NCI-H128 (cell line): Measurements from ENCODE around the gene GDF11.

ENCODE experiments used
- DNase-seq: peaks from one replicate; lab custom pipeline; 2025; ENCODE audit not compliant: unreplicated experiment; lab: John Stamatoyannopoulos, UW

Gene GDF11

DNA sequence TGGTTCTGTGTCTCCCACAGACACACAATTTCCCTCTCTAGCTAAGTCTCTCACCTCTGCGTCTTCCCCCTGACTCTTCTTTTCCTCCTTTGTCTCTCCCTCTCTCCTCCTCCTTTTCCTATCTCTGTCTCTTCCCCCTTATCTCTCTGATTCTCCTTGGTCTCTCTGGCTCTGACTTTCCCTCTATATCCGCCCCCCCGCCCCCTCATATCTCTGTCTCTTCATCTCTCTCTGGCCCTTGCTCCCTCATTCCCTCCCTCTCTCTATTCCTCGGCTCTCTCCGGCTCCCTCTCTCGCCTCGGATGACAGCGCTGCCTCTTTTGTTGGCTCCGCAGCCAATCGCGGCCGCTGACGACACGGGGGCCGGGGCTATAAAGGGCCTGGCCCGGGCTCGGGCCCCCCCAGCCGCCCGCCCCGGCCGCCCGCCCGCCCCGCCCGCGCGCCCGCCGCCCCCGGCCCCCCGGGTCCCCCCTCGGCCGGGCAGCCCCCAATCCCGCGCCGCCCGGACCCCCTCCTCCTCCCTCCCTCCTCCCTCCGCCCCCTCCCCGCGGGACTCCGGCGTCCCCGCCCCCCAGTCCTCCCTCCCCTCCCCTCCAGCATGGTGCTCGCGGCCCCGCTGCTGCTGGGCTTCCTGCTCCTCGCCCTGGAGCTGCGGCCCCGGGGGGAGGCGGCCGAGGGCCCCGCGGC, at the start of gene GDF11:
Gene GDF11 (plus strand): TSS at position 404 of the 687 bp plus-strand sequence. CDS start 195 bp downstream, at position 599.
- peak; percentile 76 for DNase-seq

DNA sequence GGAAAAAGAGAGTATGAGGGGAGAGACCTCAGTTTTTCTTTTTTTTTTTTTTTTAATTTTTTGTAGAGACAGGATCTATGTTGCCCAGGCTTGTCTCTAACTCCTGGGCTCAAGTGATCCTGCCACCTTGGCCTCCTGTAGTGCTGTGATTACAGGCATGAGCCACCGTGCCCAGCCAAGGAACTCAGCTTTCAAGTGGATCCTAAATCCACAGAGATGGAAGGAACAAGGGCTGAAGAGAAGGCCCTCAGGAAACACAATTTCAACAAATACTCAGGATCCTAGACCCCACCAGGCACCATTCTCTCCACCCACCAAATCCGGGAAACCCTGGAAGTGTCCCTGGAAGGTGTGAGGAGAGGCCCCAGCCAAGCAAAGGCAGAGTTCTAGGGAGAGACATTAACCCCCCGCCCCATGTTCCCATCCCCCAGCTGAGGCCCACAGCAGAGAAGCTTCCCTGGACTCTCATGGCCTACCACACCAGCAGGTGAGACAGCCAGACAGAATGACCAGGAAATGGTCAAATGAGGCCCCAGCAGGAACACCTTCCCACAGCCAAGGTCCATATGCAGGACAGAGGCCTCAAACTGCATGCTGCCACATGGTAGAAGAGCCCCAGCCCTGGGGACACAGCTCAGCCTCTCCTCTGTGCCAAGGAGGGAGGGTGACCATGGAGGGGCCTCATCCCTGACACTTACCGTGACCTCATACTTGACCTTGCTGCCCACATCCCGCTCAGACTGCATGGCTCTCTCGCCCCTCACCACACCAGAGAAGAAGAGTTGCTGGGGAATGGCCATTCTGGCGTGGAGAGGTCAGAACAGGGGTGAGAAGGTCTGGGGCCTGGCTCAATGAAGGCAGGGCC, 49.4 kb upstream of the GDF11 start:
- DNase-seq = no peak

DNA sequence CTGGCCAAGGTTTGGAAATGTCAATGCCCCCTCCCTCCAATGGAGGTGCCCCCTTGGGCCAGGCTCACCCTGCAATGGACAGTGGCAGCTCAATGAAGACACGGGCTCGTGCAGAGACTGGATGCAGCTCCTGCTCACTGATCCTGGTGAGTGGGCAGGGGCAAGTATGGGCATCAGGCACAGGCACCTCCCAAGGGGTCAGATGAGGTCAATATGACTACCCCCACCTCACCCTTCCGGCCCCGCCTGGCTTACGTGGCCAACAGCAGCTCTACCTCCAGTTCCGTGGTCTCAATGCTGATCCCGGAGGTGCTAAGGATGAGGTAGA, 48.8 kb upstream of the GDF11 start:
- no peak for DNase-seq

DNA sequence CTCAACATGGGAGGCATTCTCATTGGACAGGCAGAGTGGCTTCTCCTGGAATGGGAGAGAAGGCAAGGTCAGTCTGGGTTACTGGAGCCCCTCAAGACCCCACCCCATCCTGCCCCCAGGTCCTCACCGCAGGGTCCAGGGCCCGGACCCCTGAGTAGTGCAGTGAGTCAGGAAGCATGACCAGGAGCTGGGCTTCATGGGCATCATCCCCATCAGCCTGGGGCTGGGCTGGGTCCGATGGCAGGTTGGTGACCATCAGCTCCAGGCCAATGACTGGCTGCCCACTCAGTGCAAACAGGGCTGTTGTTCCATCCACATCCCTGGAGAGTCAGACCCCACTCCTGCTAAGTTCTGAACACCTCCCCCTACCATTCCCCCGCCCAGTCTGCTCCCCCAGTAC, 48.3 kb upstream of the GDF11 start:
- no peak for DNase-seq

DNA sequence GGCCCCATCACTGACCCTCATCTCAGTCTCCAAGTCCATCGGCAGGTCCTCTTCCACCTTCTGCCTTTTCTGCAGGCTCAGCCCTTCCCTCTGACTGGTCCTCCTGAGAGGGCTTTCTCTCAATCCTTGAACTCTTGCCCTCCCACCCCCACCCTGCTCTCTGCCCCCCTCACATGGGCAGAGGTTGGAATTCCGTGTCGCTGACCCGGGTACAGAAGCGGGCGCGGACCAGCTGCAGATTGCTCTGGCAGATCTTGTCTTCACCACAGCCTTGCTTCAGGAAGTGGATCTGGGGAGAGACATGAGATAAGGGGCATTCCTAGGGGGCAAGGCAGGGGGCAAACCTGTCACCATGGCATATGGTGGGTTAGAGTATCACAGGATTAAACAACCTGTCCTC, 47.6 kb upstream of the GDF11 start:
- no peak for DNase-seq

DNA sequence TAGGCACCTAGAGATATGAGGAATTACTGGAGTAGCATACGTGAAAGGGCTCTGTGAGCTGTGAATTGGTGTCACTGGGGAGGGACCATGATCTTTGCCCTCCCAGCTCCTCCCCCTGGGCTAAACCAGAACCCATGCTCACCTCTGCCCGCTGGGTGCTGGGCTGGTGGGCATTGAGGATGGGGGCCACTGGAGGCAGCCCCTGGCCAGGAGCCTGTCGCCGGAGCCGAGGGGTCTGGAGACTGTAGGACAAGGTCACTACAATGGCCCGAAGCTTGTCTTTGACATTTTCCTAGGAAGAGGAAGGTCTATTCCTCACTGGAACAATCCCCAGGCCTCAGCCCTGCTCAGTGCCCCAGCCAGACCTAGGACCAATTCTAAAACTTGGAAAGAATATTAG, 46.8 kb upstream of the GDF11 start:
- no peak for DNase-seq

DNA sequence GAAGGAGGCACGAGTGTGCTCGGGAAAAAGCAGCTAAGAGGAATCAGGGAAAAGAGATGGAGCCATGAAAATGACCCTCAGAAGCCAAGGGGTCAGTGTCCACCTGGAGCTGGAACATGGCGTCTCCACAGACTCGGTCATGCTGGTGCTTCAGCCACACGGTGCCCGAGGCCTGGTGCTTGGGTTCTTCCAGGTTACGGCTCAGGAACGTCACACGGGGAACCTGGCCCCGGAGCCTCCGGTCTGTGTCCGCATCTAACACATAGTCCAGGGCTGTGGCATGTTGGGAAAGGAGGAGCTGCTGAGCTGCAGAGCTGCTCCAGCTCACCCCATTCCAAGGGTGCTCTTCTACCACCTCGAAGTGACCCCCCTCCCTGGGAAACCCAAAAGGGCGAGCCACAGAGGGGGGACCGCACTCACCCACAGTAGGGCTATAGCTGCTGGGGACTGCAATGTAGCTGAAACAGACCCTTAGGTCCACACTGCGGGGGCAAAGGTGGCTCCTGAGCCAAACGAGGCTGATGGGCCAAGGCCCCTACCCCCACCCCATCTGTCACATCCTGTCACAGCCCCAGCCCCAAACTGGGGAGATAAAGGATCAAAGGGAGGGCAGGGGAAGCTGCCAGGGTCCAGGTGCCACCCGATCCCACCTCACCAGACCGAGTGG, 46.0 kb upstream of the GDF11 start:
- no peak for DNase-seq

GRCh38 chr12:55697686-55698085, 45.2 kb upstream of the GDF11 start:
- DNase-seq = no peak

DNA sequence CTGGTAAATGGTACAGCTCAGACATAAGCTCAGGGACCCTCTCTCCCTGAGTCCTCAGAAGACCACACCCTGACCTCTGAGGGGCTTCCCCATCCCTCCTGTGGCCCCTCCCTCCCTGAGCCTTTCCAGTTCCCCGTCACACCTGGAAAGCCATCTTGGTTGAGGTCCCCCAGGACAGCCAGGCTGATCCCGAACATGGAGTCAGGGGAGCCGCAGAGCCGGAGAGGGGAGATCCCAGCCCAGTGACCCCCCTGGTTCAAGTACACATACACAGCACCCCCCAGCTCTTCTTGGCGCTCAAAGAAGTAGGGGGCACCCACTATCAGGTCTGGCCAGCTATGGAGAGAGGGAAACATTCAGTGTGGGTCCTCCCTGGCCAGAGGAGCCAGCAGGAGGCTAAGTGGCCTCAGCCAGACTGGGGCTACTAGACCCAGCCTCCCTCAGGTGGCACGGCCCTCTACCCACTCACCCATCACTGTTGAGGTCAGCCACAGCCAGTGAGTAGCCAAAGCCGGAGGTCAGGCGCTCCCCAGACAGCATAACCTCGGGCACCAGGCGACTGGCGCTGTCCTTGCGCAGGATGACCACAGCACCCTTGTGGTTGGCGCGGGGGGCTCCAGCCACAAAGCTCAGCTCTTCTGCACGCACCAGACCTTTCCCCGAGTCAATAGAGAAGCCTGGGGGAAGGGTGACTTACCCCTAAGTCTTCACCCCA, 44.5 kb upstream of the GDF11 start:
- DNase-seq = no peak

DNA sequence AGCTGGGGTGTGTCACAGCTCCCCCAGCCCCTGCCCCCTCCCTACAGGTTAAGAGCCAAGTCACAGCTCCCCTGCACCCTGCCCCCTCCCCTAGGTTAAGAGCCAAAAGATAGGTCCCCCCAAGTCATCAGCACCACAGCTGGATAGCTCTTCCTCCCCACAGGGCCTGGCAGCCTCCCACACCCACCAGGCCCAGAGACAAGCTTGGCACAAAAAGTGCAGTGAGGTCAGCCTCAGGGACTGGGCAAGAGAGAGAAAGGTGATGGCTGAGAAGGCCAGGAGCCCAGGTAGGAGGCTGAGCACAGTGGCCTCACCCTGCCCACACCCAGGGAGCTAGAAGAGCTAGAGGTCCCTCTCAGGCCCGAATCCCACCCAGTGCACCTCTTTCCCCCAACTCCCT, 44.0 kb upstream of the GDF11 start:
- no peak for DNase-seq

DNA sequence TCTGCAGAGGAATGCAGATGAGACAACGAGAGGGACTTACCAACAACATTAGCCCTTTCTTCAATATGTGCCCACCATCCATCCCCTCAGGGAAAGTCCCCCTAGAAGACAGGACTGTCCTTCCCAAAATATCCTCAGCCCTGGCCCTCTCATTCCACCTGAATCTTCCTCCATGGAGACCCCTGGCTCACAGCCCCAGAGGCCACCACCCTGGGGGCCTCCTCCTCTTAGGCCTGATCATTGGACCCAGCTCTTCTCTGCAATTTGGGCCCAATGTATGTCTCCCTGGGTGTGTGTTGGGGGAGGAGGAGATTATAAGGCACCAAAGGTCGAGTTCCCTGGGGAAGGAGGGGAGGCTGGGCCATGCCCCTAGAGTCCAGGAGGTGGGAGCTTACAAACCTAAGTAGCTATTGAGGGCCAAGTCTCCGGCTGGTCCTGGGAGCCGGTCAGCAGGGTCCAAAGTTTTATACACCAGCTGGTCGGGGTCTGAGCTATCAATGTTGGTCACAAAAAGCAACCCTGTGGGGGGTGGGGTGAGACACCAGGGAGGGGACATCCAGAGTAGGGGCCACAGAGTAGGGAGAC, 43.4 kb upstream of the GDF11 start:
- no peak for DNase-seq

DNA sequence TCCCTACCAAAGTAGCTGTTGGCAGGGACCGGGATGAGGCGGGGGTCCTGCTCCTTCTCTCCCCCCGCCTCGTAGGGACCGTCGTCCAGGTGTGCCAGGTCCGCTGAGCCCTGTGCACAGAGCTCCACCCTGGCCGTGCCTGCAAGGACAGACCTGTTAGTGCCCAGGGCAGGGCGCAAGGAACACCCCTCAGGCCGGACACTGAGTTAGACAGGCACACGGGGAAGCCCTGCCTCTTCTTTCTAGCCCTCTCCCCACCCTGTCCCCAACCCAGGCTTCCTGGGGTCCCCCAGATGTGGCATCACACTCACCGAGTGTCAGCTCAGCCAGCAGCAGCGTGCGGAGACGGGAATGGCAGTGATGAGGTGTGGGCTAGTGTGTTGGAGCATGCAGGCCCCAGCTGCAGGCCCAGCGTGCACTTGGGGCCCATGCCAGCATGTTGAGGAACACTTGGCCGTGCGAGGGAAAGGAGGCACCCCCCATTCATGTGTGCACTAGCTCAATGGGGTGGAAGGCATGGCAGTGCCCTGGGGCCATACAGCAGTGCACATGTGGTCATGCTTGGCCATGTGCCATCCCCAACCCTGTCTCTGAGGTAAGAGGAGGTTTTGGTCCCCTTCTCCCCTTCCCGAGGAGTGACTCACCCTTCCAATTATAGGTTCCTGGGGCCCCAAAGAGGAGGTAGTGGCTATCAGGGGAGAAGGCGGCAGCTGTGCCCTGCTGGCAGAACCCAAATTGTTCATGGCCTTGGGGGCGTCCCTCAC, 42.5 kb upstream of the GDF11 start:
- no peak for DNase-seq

- DNase-seq = no peak
These were observed 40.1 kb upstream of the GDF11 start for GRCh38 chr12:55702861-55703260.

GRCh38 chr12:55703288-55703687, 39.6 kb upstream of the GDF11 start:
- DNase-seq = no peak

DNA sequence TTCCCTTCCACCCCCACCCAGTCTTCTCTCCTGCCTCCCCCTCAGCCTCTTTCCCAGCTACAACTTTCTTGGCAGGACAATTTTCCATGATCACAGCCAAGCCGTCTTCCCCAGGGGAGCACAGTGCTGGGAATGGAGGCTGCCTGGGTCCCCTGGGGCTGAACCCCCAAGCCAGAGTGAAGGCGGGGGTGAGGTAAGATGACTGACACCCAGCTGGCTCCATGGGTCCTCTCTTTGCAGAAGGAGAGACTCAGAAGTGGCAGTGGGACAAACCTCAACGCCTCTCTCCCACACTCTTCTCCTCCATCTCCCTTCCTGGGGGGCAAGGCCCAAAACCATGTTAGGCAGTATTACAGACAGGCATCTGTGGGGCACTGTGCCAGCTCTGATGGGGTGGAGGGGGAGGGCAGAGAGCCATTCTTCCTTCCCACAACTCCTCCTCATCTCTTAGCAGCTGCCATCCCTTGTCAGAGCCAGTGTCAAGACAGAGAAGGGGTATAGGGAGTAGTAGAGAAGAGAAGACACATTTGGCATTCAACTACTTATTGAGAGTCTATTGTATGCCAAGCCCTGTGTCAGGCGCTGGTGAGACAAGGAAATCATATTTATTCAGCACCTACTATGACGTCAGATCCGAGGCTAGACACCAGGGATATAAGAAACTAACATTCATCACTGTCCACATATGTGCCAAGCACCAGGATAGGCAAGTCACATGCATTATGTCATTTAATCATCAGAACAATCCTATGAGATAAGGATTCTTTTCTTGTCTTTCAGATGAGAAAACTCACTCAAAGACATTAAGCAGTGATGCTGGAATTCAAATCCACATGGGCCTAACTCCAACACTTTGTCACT, 38.8 kb upstream of the GDF11 start:
- DNase-seq = no peak

DNA sequence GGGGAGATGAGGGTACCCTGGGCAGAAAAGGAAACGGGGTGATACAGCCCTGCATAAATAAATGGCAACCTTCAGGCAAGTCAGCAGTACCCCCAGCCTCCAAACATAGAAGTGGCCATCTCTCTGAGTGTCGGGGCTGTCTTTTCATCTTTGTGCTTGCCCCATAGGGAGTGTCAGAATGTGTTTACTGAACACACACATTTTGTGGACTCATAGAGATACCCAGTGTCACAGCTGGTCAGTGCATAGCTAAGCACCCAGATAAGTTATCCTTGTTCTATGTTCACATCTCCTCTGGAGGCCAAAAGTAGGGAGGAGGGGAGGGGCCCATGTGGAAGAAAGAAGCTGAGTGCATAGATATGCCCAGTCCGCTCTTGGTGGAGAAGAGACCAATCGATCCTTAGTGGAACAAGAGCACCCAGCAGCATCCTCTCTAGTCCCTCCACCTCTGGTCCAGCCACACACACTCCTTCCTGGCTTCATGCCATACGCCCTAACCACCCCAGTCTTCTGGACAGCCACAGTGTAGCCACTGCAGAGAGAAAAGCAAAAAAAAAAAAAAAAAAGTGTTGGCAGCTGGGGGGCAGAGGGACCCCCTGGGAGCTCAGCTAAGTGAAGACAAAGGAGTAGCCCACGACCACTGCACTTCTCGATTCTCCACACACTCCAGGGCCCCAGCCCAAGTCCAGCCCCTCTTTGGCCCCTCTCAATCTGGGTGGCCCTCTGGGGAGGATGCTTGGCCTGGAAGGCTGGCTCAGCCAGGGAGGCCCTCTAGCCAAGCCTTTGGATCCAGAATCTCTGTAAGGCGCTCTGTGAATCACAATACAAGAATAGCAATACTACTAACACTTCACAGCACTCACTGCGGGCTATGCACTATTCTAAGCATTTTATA, 37.9 kb upstream of the GDF11 start:
- DNase-seq = no peak

DNA sequence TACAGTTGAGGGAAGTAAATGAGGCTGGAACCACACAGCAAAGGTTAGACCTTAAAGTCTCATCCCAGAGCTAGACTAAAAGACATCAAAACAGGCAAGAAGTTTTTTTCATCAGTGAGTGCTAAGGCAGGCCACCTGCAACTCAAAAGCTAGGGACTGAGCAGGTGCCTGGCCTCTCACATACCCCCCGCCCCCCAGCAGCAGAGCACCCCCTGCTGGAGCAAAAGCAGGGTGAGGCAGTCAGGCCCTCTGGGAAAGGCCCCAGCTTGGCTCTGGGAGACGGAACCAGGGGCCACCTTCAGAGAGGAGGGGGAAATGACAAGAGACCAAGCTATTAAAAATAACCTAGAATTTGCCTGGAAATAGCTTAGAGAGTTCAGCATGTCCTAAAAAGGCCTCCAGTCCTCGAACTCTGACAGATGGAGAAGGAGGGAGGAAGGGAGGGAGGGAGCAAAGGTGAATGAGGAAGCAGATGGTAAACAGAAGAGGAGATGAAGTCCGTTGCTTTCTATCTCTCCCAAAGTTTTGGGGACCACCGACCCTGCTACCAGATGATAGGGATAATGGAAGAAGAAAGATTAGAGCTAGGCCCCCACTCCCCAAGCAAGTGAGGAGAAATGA, 37.0 kb upstream of the GDF11 start:
- DNase-seq = no peak
